GM12878 (cell line): ENCODE measurements around the gene KCNJ10. TPM values are rescaled to one million over a fixed set of nuclear protein-coding genes. Genes with fewer than 3 reads are reported as not detected.

ENCODE experiments used
- ATAC-seq: fragments of 200-7000 bp; cut with Tn5 transposase; 3 replicates; pipeline ENCODE4 v1.9.1; 2020; ENCODE audit warnings: mild to moderate bottlenecking, moderate library complexity
- BruUV-seq: library from RNA; stranded (reverse); fragments of 400-500 nt; replicated peaks from 2 replicates; lab custom pipeline; 2021; lab: Mats Ljungman, UMichigan
- CTCF ChIA-PET: fragments of 300-600 bp; sonication (Branson Sonifier 250); formaldehyde crosslinking; extraction: SDS; loops from one replicate; lab custom pipeline; 2021; ENCODE audit warnings: inconsistent platforms; lab: Yijun Ruan, JAX
- POLR2A ChIA-PET: fragments of 350-600 bp; formaldehyde crosslinking; extraction: SDS; loops from one replicate; lab custom pipeline; 2021; ENCODE audit warnings: inconsistent platforms; lab: Charles Lee
- RAD21 ChIA-PET: fragments of 300-600 bp; sonication (Branson Sonifier 250); formaldehyde crosslinking; loops from one replicate; lab custom pipeline; 2023; ENCODE audit warnings: antibody characterized with exemption; ENCODE audit not compliant: unreplicated experiment; lab: Charles Lee
- SMC1A ChIA-PET: fragments of 300-600 bp; sonication (Branson Sonifier 250); formaldehyde crosslinking; loops from one replicate; lab custom pipeline; 2023; ENCODE audit not compliant: unreplicated experiment, uncharacterized antibody; lab: Charles Lee
- DNase-seq: peaks from one replicate; pipeline ENCODE4 v3.0.0-alpha.2; 2011; ENCODE audit warnings: low read depth, low spot score
- FAIRE-seq: peaks from 3 replicates; lab custom pipeline; 2011; peaks lifted over from hg19 to GRCh38; lab: Jason Lieb, UNC
- H2AFZ ChIP-seq: 2 replicates; pipeline ENCODE4 v1.6.0; 2011; ENCODE audit warnings: low read depth, low read length, control low read depth; ENCODE audit not compliant: control insufficient read depth
- H3K27ac ChIP-seq: 2 replicates; pipeline ENCODE4 v1.5.1; 2011; ENCODE audit warnings: control low read depth; ENCODE audit not compliant: control insufficient read depth, insufficient read depth
- H3K27me3 ChIP-seq, 2 experiments: replicated peaks in 1 of 2; 2 replicates each; pipeline versions ENCODE4 v1.6.0 to v1.6.1; 2011; ENCODE audit warnings: low read length in 1 of 2; ENCODE audit not compliant: control insufficient read depth in 2 of 2, insufficient read depth in 2 of 2
- H3K36me3 ChIP-seq, 2 experiments: 2 replicates each; pipeline ENCODE4 v1.5.1; 2011; ENCODE audit warnings: low read length in 1 of 2; ENCODE audit not compliant: control insufficient read depth in 2 of 2, insufficient read depth in 2 of 2
- H3K4me1 ChIP-seq: 2 replicates; pipeline ENCODE4 v1.6.1; 2011; ENCODE audit warnings: mild to moderate bottlenecking, low read length, moderate library complexity, mixed read lengths; ENCODE audit not compliant: control insufficient read depth, insufficient read depth
- H3K4me2 ChIP-seq: 2 replicates; pipeline ENCODE4 v1.6.0; 2011; ENCODE audit warnings: control low read depth; ENCODE audit not compliant: control insufficient read depth, insufficient read depth
- H3K4me3 ChIP-seq: fragments of 200-600 bp; sonication (generic); 2 replicates; pipeline ENCODE4 v1.5.1; 2016
- H3K79me2 ChIP-seq: 2 replicates; pipeline ENCODE4 v1.6.0; 2011; ENCODE audit warnings: low read length; ENCODE audit not compliant: control insufficient read depth, insufficient read depth
- H3K9ac ChIP-seq: 2 replicates; pipeline ENCODE4 v1.8.0; 2011; ENCODE audit warnings: low read length, control low read depth, mixed read lengths; ENCODE audit not compliant: control insufficient read depth, insufficient read depth
- H3K9me3 ChIP-seq: replicated peaks from 3 replicates; pipeline ENCODE4 v1.5.1; 2011; ENCODE audit warnings: mild to moderate bottlenecking, low read length; ENCODE audit not compliant: control insufficient read depth, insufficient read depth
- H4K20me1 ChIP-seq: 2 replicates; pipeline ENCODE4 v1.6.0; 2011; ENCODE audit not compliant: control insufficient read depth, insufficient read depth
- CEBPB ChIP-seq, 2 experiments: fragments of 150-350 bp in 1 of 2; IDR thresholded peaks; 2 replicates each; pipeline ENCODE4 v1.6.1; 2012 to 2014; ENCODE audit warnings: low read depth in 2 of 2, low read length in 2 of 2, borderline replicate concordance in 1 of 2, inconsistent platforms in 1 of 2
- FOS ChIP-seq: IDR thresholded peaks from 3 replicates; pipeline ENCODE4 v1.6.1; 2011; ENCODE audit warnings: borderline replicate concordance; ENCODE audit not compliant: insufficient read length; ENCODE audit errors: extremely low read depth
- IRF4 ChIP-seq: IDR thresholded peaks from 2 replicates; pipeline ENCODE4 v1.6.1; 2011; ENCODE audit warnings: low read depth, low read length
- LARP7 ChIP-seq: fragments of 450-650 bp; IDR thresholded peaks from 2 replicates; pipeline ENCODE4 v1.6.1; 2017; ENCODE audit warnings: mild to moderate bottlenecking
- NFYB ChIP-seq: IDR thresholded peaks from 2 replicates; pipeline ENCODE4 v1.6.1; 2011; ENCODE audit warnings: low read depth, mild to moderate bottlenecking, low read length, improper control_type of control experiment, moderate library complexity; ENCODE audit not compliant: insufficient read depth
- PBX3 ChIP-seq: IDR thresholded peaks from 2 replicates; pipeline ENCODE4 v1.6.1; 2011; ENCODE audit warnings: mild to moderate bottlenecking, low read depth, low read length, moderate library complexity; ENCODE audit not compliant: insufficient replicate concordance
- RCOR1 ChIP-seq: conservative IDR thresholded peaks from 2 replicates; pipeline ENCODE4 v1.6.1; 2012; ENCODE audit warnings: low read depth, low read length, improper control_type of control experiment
- SMARCA5 ChIP-seq: fragments of 450-650 bp; IDR thresholded peaks from 2 replicates; pipeline ENCODE4 v1.6.1; 2017; ENCODE audit warnings: mild to moderate bottlenecking
- TAF1 ChIP-seq: IDR thresholded peaks from 2 replicates; pipeline ENCODE4 v1.6.1; 2011; ENCODE audit warnings: mild to moderate bottlenecking, low read depth, low read length, borderline replicate concordance
- TARDBP ChIP-seq: IDR thresholded peaks from 2 replicates; pipeline ENCODE4 v1.6.1; 2016; ENCODE audit warnings: borderline replicate concordance
- TCF12 ChIP-seq: IDR thresholded peaks from 2 replicates; pipeline ENCODE4 v1.6.1; 2011; ENCODE audit warnings: low read depth, mild to moderate bottlenecking, low read length
- TCF3 ChIP-seq: IDR thresholded peaks from 2 replicates; pipeline ENCODE4 v1.6.1; 2012; ENCODE audit warnings: low read depth, mild to moderate bottlenecking, low read length, borderline replicate concordance; ENCODE audit not compliant: insufficient read depth
- ZBTB11 ChIP-seq: fragments of 450-650 bp; formaldehyde crosslinking; IDR thresholded peaks from 2 replicates; pipeline ENCODE4 v1.5.0; 2022; ENCODE audit warnings: mild to moderate bottlenecking, missing genetic modification characterization
- ZNF592 ChIP-seq: fragments of 450-650 bp; IDR thresholded peaks from 2 replicates; pipeline ENCODE4 v1.6.1; 2017; ENCODE audit warnings: mild to moderate bottlenecking, moderate library complexity
- WGBS: methylation state at CpG from one replicate; pipeline ENCODE4 v1.1.6; 2016; ENCODE audit warnings: low lambda C conversion rate; ENCODE audit not compliant: insufficient replicate concordance, insufficient coverage; ENCODE audit errors: missing lambda C conversion rate; 5-methylcytosine and 5-hydroxymethylcytosine counted together
- in situ Hi-C: fragments of 300-500 bp; cut with MboI; formaldehyde crosslinking; loops from 9 replicates; pipeline ENCODE4 v1.14.3; 2018; ENCODE audit warnings: mixed read lengths
- intact Hi-C: fragments of 100-400 bp; cut with micrococcal nuclease; formaldehyde crosslinking; loops from one replicate; pipeline ENCODE4 v1.14.2; 2022; ENCODE audit not compliant: unreplicated experiment
- polyA plus RNA-seq, 11 experiments: library from polyadenylated mRNA; depleted of rRNA in 4 of 11; unstranded in 6 of 11; stranded (reverse) in 5 of 11; fragments of >200 nt; fragmentation: Nextera tagmentation in 4 of 11; fragmentation: Illumina TruSeq in 1 of 11; extraction: Ambion mirVana in 4 of 11; extraction: Trizol in 1 of 11; gene quantifications; 1 replicate in 1 of 11; 2 replicates in 10 of 11; pipeline versions ENCODE4 v1.2.1 to v1.2.3, GENCODE V29; 2011 to 2016; ENCODE audit warnings: inconsistent platforms in 2 of 11, missing spikeins in 2 of 11, low read depth in 1 of 11
- total RNA-seq, 4 experiments: library from RNA; depleted of rRNA in 3 of 4; stranded (reverse); fragments of >200 nt in 3 of 4; fragmentation: Illumina TruSeq in 1 of 4; extraction: Trizol in 1 of 4; gene quantifications; 2 replicates each; pipeline versions ENCODE4 v1.2.1 to v1.2.3, GENCODE V29; 2013 to 2021

Gene KCNJ10
- total and polyA plus RNA-seq, 10 of the 15 experiments (the other 5 are each of a cell fraction or from before 2014, with no cell fraction given): 0.01 to 0.29 (median 0.09) TPM; not detected in 2

DNA sequence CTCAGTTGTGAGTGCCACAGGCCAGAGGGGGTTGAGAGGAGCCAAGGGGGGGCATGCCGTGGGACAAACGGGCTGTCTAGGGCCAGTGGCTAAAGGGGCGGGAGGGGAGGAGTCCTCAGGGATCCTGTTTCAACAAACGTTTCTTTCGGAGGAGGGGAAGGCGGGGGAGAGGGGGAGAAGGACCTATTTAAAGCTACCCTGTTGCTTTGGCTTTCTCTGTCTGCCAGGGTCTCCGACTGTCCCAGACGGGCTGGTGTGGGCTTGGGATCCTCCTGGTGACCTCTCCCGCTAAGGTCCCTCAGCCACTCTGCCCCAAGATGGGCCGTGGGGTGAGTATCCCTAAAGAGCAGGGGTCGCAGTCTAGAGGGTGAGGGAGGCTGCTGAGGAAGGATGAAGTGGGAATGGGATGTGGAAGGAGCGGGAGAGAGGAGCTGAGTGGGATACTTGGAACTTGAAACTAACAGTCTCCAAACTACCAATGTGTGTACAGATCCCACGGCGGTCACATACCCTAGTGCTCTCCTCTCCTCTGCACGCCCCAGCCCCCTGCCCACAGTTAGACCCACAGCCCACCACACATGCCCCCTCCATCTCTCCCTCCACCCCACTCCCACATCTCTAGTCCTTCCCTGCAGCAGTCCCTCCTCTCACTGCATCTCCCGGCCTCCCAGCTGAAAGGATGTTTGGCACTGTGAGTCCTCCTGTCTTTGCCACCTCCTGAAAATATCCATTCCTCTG is 45.8 kb upstream of the KCNJ10 start, which contains the start of gene ATP1A2 (continued):
- TF ChIP-seq PBX3: no peak
- no peak for TF ChIP-seq TARDBP
- no peak for TF ChIP-seq LARP7
- TF ChIP-seq FOS: no peak
- TF ChIP-seq, all 136 proteins: peak for 0

DNA sequence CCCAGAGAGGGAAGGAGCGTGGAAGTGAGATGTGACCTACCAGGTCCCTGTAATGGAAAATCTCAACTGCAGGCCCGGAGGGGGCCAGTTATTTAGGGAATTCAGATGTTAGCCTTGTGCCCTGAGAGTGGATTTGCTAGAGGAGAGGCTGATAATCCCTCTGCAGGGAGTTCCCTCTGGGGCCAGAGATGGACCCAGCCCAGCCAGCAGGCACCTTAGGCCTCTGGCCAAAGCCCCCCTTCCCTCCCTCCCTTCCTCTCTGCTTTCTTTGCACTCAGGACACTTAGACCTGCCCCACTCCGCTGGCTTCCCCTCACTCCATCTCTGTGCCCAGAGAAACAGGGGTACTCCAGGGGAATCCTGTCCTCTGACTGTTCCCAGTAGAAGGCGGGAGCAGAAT is 44.1 kb upstream of the KCNJ10 start:
- POLR2A ChIA-PET: no interaction called here
- TF ChIP-seq NFYB (no peak), IRF4 (no peak), TCF12 (no peak), ZNF592 (no peak), RCOR1 (no peak), CEBPB (IDR thresholded peaks at IDR 0.05; ENCODE audit: borderline replicate concordance in 1 of 2, low read depth in 2 of 2, low read length in 2 of 2) (no peak), TAF1 (no peak), ZBTB11 (CRISPR knock-in tag) (no peak), SMARCA5 (no peak), TCF3 (no peak)

More for the DNA sequence above, 44.1 kb upstream of the KCNJ10 start:
- Histone ChIP-seq H3K4me2 (no peak overlapping the region), H3K4me1 (no peaks in the 10 kb centered on the region), H3K9me3 (no peaks in the 10 kb centered on the region), H3K27me3 (peaks cover 0 to 7% of the 10 kb centered on the region in 2 experiments; a peak in 3 of 4 replicates), H3K36me3 (no peaks in the 10 kb centered on the region), H3K27ac (no peak overlapping the region), H4K20me1 (0 out of 2 replicates have a peak, but pooled peaks cover 3% of the 10 kb centered on the region), H3K79me2 (no peaks in the 10 kb centered on the region), H3K4me3 (no peak overlapping the region), H3K9ac (no peak overlapping the region), H2AFZ (no peak overlapping the region)
- CTCF ChIA-PET: interaction anchor here (1.3 kb wide), 1 partner anchor 10 kb away, joined by 3 read pairs; no protein-coding TSS in a partner anchor
- RAD21 ChIA-PET: no interaction called here
- 29% methylated on average over 4 of the region's 4 CpGs for WGBS
- in situ Hi-C loops: no loop called here
- DNase-seq (no peak), ATAC-seq (no peak), FAIRE-seq (no peak)
- no TSS peak for BruUV-seq
- SMC1A ChIA-PET: no interaction called here
- intact Hi-C loops: no loop called here
